SKM-1 treated with dmso at 0.1 percent for 144 hours (cell line): ENCODE measurements around the gene TEX48.

Source experiments
- DNase-seq: peaks from one replicate; lab custom pipeline; 2025; ENCODE audit not compliant: unreplicated experiment; lab: John Stamatoyannopoulos, UW

TEX48 gene, protein sequence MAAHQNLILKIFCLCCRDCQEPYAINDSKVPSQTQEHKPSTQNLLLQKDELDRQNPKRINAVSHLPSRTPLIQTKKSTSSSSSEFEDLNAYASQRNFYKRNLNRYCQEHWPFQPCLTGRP

GRCh38 chr9:114681594-114682332, at the start of gene TEX48:
TSS of gene TEX48 (minus strand) at chr9:114682192. CDS start at chr9:114671723, 10,469 bp downstream.
- peak; percentile 42 for DNase-seq

- no peak for DNase-seq
Measured at GRCh38 chr9:114731701-114732100, 49.7 kb upstream of the TEX48 start.

DNA sequence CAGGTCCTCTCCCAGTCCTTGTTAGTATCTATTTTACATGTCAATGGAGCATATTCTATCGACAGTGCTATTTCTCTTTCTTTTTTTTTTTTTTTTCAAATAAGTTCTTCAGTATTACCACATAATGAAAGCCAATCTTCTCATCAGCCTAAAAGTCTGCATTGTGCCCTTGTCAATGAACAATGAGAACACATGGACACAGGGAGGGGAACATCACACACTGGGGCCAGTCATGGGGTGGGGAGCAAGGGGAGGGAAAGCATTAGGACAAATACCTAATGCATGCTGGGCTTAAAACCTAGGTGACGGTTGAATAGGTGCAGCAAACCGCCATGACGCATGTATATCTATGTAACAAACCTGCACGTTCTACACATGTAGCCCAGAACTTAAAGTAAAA, 47.7 kb upstream of the TEX48 start:
- no peak for DNase-seq

DNA sequence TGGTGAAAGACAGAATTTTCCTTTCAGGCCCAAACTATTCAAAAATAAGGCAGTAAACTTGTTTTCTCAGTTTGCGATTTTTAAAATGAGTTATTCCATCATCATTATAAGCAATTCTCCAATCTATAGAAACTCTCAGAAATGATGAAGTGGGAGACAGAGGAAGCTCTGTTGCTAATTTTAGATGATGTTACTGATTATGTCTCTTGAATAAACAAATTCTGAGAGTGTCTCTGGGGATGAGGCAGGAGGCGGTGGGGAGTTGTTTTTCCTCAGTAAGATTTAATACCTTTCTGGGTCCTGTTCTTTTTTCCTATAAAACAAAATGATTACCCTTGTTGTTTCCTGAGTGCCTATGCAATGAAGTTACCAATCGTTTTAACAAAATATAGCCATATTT, 43.9 kb upstream of the TEX48 start:
- DNase-seq = no peak

- DNase-seq = no peak
Measured at GRCh38 chr9:114724744-114725143, 42.8 kb upstream of the TEX48 start.

GRCh38 chr9:114723931-114724330, 41.9 kb upstream of the TEX48 start:
- DNase-seq = no peak

GRCh38 chr9:114722937-114723620, 41.1 kb upstream of the TEX48 start:
- DNase-seq = no peak

- no peak for DNase-seq
Measured at GRCh38 chr9:114722081-114722621, 40.2 kb upstream of the TEX48 start.

DNA sequence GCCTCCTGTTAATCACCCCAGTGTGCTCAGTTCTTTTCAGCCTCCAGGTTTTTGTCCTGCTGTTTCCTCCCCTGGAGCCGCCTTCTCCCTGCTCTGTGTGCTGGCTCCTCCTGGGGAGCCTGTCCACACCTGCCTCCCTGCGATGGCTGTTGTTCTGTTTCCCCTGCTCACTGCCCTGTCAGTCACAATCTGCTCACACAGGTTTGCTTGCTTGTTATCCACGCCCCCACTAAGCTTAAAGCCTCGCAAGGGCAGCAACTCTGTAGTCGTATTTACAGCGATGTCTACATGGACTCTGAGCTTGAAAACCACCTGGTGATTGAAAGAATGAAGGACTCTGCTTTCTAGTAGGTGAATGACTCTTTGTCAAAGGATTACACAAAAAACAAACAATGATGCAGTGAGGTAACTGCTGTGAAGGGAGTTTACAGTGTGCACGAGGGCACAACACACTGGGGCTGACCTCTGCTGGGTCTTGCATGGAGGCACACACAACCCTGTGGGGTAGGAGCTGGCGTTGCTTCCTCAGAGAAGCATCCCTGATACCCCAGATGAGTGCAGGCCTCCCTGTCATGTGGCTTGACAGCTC, 39.6 kb upstream of the TEX48 start:
- DNase-seq = no peak

DNA sequence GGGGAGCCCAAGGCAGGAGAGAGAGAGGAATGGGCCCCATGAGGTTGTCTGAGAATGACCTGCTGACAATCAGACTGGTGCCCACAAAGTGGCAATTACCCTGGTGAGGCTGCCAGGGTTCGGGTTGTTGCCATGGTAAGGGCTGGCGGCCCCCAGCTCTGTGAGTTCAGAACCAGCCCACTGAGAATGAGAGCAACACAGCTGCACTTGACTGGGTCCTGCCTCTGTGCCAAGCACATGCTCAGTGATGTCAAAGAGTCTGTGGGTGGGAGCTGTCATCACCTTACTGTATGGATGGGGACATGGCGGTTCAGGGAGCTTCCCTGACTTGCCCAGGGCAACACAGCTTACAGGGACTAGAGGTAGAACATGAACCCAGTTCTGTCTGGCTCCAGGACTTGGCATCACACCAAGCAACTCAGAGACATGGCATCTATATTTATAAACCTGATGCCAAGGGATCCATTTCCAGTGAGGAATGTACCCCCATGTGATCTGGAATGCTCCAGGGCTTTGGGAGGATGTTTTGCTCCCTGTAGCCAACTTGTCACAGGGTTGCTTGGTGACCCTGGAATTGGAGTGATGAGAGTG, 38.2 kb upstream of the TEX48 start:
- no peak for DNase-seq

DNA sequence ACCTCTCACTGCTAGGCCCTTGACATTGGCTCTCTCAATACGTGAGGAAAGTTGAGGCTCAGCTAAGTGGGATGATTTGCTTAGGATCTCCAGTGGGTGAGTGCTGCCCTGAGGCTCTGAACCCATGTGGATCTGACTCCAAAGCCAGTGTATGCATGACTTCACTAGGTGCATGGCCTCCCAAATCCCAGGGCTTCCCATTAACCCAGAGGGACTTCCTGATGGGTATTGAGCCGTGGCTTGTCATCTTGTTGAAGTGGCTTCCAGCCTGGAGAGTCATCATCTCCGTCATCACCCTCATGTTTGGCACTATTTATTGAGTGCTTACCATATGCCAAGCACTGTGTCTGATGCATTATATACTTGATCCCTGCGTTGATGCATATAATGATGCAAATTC, 37.3 kb upstream of the TEX48 start:
- DNase-seq = no peak

DNA sequence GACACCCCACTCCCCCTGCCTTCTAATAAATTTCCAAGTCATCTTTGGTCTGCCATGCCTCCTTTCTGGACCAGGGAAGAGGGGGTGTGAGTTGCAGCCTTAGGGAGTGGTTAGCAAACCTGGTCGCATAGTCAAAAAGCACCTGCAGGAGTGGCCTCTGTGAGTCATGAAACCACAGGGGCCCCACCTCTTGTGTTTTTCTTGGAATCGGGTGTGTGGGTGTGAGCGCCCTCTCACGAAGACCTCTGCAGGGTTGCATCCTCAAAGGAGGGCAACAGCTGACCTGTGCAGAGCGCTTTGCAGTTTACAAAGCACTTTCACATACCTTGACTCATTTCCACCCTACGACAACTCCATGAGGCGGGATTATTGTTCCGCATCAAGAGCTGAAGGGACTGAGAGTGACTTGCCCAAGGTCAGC, 36.8 kb upstream of the TEX48 start:
- DNase-seq = no peak

DNA sequence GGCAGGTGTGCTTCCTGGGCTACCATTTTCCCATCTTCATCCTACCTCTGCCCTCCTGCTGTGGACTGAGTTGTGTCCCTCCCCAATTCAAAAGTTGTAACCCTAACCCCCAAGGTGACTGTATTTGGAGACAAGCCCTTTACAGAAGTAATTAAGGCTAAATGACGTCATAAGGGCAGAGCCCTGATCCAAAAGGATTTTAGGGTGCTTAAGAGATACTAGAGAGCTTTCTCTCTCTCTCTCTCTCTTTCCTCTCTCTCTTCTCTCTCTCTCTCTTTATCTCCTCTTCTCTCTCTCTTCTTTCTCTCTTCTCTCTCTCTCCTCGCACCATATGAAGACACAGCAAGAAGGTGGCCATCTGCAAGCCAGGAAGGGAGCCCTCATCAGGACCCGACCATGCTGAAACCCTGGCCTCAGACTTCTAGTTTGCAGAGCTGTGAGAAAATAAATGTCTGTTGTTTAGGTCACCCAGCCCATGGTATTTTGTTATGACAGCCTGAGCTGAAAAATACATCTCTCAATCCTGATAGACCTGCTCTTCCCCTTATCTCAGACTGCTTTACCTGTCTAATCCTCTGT, 36.0 kb upstream of the TEX48 start:
- no peak for DNase-seq

GRCh38 chr9:114709636-114710035, 27.6 kb upstream of the TEX48 start:
- no peak for DNase-seq

DNA sequence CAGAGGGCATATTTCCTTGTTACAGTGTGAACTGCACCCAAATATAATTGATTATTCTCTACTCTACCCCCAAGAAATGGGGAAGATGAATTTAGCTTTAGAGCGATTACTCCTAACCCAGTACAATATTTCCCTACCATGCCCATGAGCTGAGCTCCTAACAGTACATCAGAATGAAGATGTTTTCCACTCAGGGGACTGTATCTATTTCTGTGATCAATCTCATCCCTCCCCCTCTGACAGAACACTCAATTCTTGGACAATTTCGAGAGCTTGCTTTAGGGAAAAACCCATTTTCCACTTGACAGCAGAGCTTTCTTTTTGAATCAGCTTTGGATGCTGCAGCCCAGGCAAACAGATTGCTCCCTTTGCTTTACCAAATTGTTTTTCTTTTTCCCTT, 24.7 kb upstream of the TEX48 start:
- DNase-seq = no peak

- no peak for DNase-seq
Measured at GRCh38 chr9:114701988-114702387, 20.0 kb upstream of the TEX48 start.

DNA sequence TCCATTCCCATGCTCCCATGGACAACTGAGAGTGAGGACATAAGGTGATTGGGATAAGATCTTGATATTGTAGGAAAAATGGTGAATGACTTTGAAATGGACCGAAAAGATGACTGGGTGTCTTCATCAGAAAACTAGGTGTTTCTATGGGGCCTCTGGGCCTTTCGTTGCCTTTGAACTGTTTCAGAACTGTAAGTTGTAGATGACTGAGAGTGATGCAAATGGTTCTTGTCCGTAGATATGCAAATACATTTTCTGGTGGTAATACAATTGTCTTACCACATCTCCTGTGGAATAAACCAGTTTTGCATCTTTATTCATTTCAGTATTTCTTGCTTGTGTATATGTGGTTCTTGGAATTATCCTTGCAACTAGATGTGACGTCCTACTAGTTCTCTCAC, 16.0 kb upstream of the TEX48 start:
- no peak for DNase-seq

- DNase-seq = no peak
Measured at GRCh38 chr9:114696814-114697544, 15.0 kb upstream of the TEX48 start.

GRCh38 chr9:114695948-114696347, 14.0 kb upstream of the TEX48 start:
- DNase-seq = no peak

DNA sequence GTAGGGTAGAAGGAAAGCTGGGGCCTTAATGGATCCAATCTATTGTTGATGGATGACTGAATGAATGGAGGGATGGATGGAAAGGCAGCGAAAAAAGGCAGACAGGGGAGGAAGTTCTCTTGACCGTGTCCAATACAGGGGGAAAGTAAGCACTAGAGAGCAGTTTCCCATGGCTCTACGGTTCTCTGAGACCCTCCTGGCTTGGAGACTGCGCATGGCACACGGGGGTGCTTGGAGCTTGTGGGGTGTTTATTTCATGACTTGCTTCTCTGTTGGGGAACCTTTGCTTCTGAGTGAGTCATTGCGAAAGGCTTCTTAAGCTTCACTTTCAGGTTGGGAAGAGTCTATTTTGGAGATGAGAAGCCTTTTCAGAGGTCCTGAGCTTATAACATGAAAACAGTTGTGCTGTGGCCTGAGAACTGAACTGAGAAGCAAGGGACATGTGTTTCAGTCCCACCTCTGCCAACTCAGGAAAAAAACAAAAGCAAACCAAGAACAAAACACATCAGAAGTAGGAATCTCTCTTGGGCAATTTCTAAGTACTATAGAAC, 12.8 kb upstream of the TEX48 start:
- DNase-seq = no peak
